BJ (cell line): ENCODE data around the gene MICAL3. TPM values are rescaled to one million over a fixed set of nuclear protein-coding genes. Genes with fewer than 3 reads are reported as not detected.
"Not testable (repeated sequence)": the region's sequence is repeated elsewhere in the genome, so short reads cannot be mapped to it uniquely, and the experiment has no call there.

Experiments used
- CTCF ChIA-PET: fragments of 350-600 bp; formaldehyde crosslinking; extraction: SDS; loops from one replicate; lab custom pipeline; 2021; ENCODE audit warnings: antibody characterized with exemption, inconsistent platforms; lab: Yijun Ruan, JAX
- POLR2A ChIA-PET: fragments of 300-600 bp; sonication (Branson Sonifier 250); formaldehyde crosslinking; extraction: SDS; loops from one replicate; lab custom pipeline; 2021; ENCODE audit warnings: antibody characterized with exemption; lab: Charles Lee
- DNase-seq: peaks from one replicate; pipeline ENCODE4 v3.0.0-alpha.2; 2011; ENCODE audit warnings: low read depth
- H3K27me3 ChIP-seq: 2 replicates; pipeline ENCODE4 v1.6.0; 2011; ENCODE audit warnings: low read length; ENCODE audit not compliant: control insufficient read depth, insufficient read depth
- H3K36me3 ChIP-seq: 2 replicates; pipeline ENCODE4 v1.5.1; 2011; ENCODE audit warnings: low read length; ENCODE audit not compliant: control insufficient read depth, insufficient read depth
- H3K4me3 ChIP-seq: 2 replicates; pipeline ENCODE4 v1.5.1; 2011; ENCODE audit warnings: low read depth, mild to moderate bottlenecking, control low read depth, low read length
- CTCF ChIP-seq: IDR thresholded peaks from 2 replicates; pipeline ENCODE4 v1.5.1; 2011; ENCODE audit warnings: low read depth, mild to moderate bottlenecking, control low read depth, inconsistent platforms, low read length, moderate library complexity; ENCODE audit not compliant: insufficient read depth
- polyA plus RNA-seq: library from polyadenylated mRNA; depleted of rRNA; stranded (reverse); fragments of >200 nt; gene quantifications from 2 replicates; pipeline ENCODE4 v1.2.3, GENCODE V29; 2011

MICAL3 gene
- polyA plus RNA-seq, 1 experiment, result 16.4 TPM

- no peak for DNase-seq
- H3K4me3 ChIP-seq, result no peak overlapping the region
- TF ChIP-seq CTCF, result no peak
- H3K36me3 ChIP-seq, result no peaks in the 10 kb centered on the region
- CTCF ChIA-PET, result interaction anchor here (1.5 to 1.6 kb wide), 2 partner anchors 28 to 75 kb away, joined by 3 to 4 read pairs; no protein-coding TSS in a partner anchor
- POLR2A ChIA-PET, result no interaction called here
- H3K27me3 ChIP-seq, result no peaks in the 10 kb centered on the region
Observed at GRCh38 chr22:17985606-17986005, 38.8 kb downstream of the MICAL3 start.

- H3K4me3 ChIP-seq, H3K36me3 ChIP-seq, POLR2A ChIA-PET, DNase-seq, CTCF ChIA-PET, H3K27me3 ChIP-seq: not testable (repeated sequence)
Observed at GRCh38 chr22:17985071-17985470, 39.3 kb downstream of the MICAL3 start.

GRCh38 chr22:17984114-17984513 lies 40.2 kb downstream of the MICAL3 start:
- POLR2A ChIA-PET, result interaction anchor here (0.5 kb wide), 1 partner anchor 87 kb away, joined by 27 read pairs; no protein-coding TSS in a partner anchor
- CTCF ChIA-PET, result no interaction called here

GRCh38 chr22:17982572-17983141 lies 41.7 kb downstream of the MICAL3 start:
- Histone ChIP-seq H3K36me3 (no peaks in the 10 kb centered on the region), H3K4me3 (no peak overlapping the region), H3K27me3 (no peaks in the 10 kb centered on the region)
- ChIA-PET POLR2A (no interaction called here), CTCF (interaction anchor here (1.0 to 1.4 kb wide), 2 partner anchors 9 to 94 kb away, joined by 3 read pairs; no protein-coding TSS in a partner anchor)
- TF ChIP-seq CTCF, result no peak
- DNase-seq, result no peak

More at GRCh38 chr22:17984114-17984513, 40.2 kb downstream of the MICAL3 start:
- TF ChIP-seq CTCF, result no peak
- H3K36me3 ChIP-seq, result no peaks in the 10 kb centered on the region
- no peak for DNase-seq
- H3K4me3 ChIP-seq, result no peak overlapping the region
- H3K27me3 ChIP-seq, result no peaks in the 10 kb centered on the region

GRCh38 chr22:17981497-17981896 lies 42.9 kb downstream of the MICAL3 start:
- no peak for DNase-seq
- ChIA-PET CTCF (interaction anchor here (1.4 kb wide), 1 partner anchor 95 kb away, joined by 3 read pairs; no protein-coding TSS in a partner anchor), POLR2A (no interaction called here)
- H3K36me3 ChIP-seq, result no peaks in the 10 kb centered on the region
- no peak overlapping the region for H3K4me3 ChIP-seq
- no peaks in the 10 kb centered on the region for H3K27me3 ChIP-seq
- TF ChIP-seq CTCF, result no peak

- H3K36me3 ChIP-seq, result no peaks in the 10 kb centered on the region
- no peak overlapping the region for H3K4me3 ChIP-seq
- CTCF ChIA-PET, result no interaction called here
- H3K27me3 ChIP-seq, result no peaks in the 10 kb centered on the region
- no peak for TF ChIP-seq CTCF
- no peak for DNase-seq
- POLR2A ChIA-PET, result no interaction called here
Observed at GRCh38 chr22:17980638-17981051, 43.7 kb downstream of the MICAL3 start.
